ENCODE measurements around the gene NF1.

The NF1 gene

GRCh38 chr17:31418773-31419350, 324.1 kb downstream of the NF1 start:
- DNase-seq (ENCODE audit: low read depth in 2 of 3, low spot score in 2 of 3) = no peak

GRCh38 chr17:31422443-31422842, 327.7 kb downstream of the NF1 start:
- DNase-seq (ENCODE audit: low read depth in 2 of 3, low spot score in 2 of 3) = no peak

GRCh38 chr17:31424944-31425281, 330.1 kb downstream of the NF1 start:
- no peak for DNase-seq (ENCODE audit: low read depth in 2 of 3, low spot score in 2 of 3)

- DNase-seq (ENCODE audit: low read depth in 2 of 3, low spot score in 2 of 3) = no peak
These were observed 330.7 kb downstream of the NF1 start for GRCh38 chr17:31425282-31426040.

Measured in activated CD8-positive, alpha-beta memory T cell treated with anti-CD3 and anti-CD28 coated beads for 48 hours (primary cell).